Ureter (tissue), 1 donor: Measurements from ENCODE around the gene PHETA1. TPM values are rescaled to one million over a fixed set of nuclear protein-coding genes. Genes with fewer than 3 reads are reported as not detected.

Source experiments
- DNase-seq: peaks from one replicate; pipeline ENCODE4 v3.0.0-alpha.2; 2020; ENCODE audit warnings: low spot score
- total RNA-seq: library from RNA; stranded (reverse); gene quantifications from one replicate; pipeline ENCODE4 v1.2.4, GENCODE V29; 2023
- donor health status: DM: yes; HTN: yes; CAD: no.

PHETA1 gene
- total RNA-seq, 1 donor from 2014 or later = 7.5 TPM

- no peak for DNase-seq
Measured at GRCh38 chr12:111369496-111370220, 763 bp upstream of the PHETA1 start.

- DNase-seq = no peak
Measured at GRCh38 chr12:111368291-111368787, 556 bp downstream of the PHETA1 start.

- DNase-seq = no peak
Measured at GRCh38 chr12:111367661-111368221, 1.2 kb downstream of the PHETA1 start.

GRCh38 chr12:111366583-111366982 is 2.3 kb downstream of the PHETA1 start:
- DNase-seq = no peak

- no peak for DNase-seq
Measured at GRCh38 chr12:111366075-111366474, 2.8 kb downstream of the PHETA1 start.

- no peak for DNase-seq
Measured at GRCh38 chr12:111363578-111363977, 5.3 kb downstream of the PHETA1 start.

GRCh38 chr12:111362687-111363475 is 6.0 kb downstream of the PHETA1 start:
- DNase-seq = no peak

GRCh38 chr12:111361717-111362576 is 6.9 kb downstream of the PHETA1 start:
- DNase-seq = no peak

GRCh38 chr12:111361073-111361716 is 7.7 kb downstream of the PHETA1 start:
- no peak for DNase-seq

GRCh38 chr12:111360325-111360930 is 8.5 kb downstream of the PHETA1 start:
- no peak for DNase-seq

GRCh38 chr12:111359914-111360276 is 9.0 kb downstream of the PHETA1 start:
- no peak for DNase-seq

GRCh38 chr12:111359231-111359913 is 9.5 kb downstream of the PHETA1 start:
- no peak for DNase-seq

GRCh38 chr12:111355201-111355925 is 13.5 kb downstream of the PHETA1 start:
- DNase-seq = no peak

- DNase-seq = no peak
Measured at GRCh38 chr12:111354511-111354910, 14.4 kb downstream of the PHETA1 start.

- DNase-seq = no peak
Measured at GRCh38 chr12:111353603-111354295, 15.1 kb downstream of the PHETA1 start.

- DNase-seq = no peak
Measured at GRCh38 chr12:111353026-111353425, 15.9 kb downstream of the PHETA1 start.

- DNase-seq = no peak
Measured at GRCh38 chr12:111352296-111352993, 16.4 kb downstream of the PHETA1 start.

GRCh38 chr12:111351026-111351425 is 17.9 kb downstream of the PHETA1 start:
- no peak for DNase-seq
